SK-N-MC (cell line): ENCODE data around the gene FKBP5.

Experiments used
- EZH2 ChIP-seq: fragments of 200-600 bp; sonication (generic); IDR thresholded peaks from one replicate; pipeline ENCODE4 v1.6.1; 2017; ENCODE audit warnings: antibody characterized with exemption
- FOXP2 ChIP-seq: optimal IDR thresholded peaks from 2 replicates; pipeline ENCODE3; 2011; ENCODE audit warnings: mild to moderate bottlenecking, moderate library complexity; ENCODE audit not compliant: insufficient read depth; ENCODE audit errors: extremely low read length, control extremely low read depth
- POLR2AphosphoS5 ChIP-seq: IDR thresholded peaks from 2 replicates; pipeline ENCODE4 v1.6.1; 2012; ENCODE audit warnings: mild to moderate bottlenecking, low read depth, low read length, borderline replicate concordance

GRCh38 chr6:35675871-35676459 is 12.8 kb downstream of the FKBP5 start:
- TF ChIP-seq POLR2AphosphoS5 (no peak), EZH2 (no peak), FOXP2 (no peak)
